A549 (cell line): ENCODE measurements around the gene ERO1B. TPM values are rescaled to one million over a fixed set of nuclear protein-coding genes. Genes with fewer than 3 reads are reported as not detected.

Experiments used
- ATAC-seq, 2 experiments: fragments of 200-7000 bp in 1 of 2; fragments of >200 bp in 1 of 2; cut with Nextera tagmentation in 1 of 2; cut with Tn5 transposase in 1 of 2; 3 replicates each; pipeline versions ENCODE4 v1.8.0 to v1.9.1; 2018 to 2020; ENCODE audit warnings: mild to moderate bottlenecking in 1 of 2, moderate library complexity in 1 of 2
- CTCF ChIA-PET: fragments of 300-600 bp; sonication (Branson Sonifier 250); formaldehyde crosslinking; extraction: SDS; loops from one replicate; lab custom pipeline; 2021; ENCODE audit warnings: antibody characterized with exemption, inconsistent platforms; lab: Yijun Ruan, JAX
- POLR2A ChIA-PET: fragments of 350-600 bp; formaldehyde crosslinking; extraction: SDS; loops from one replicate; lab custom pipeline; 2021; ENCODE audit warnings: antibody characterized with exemption, inconsistent platforms; lab: Yijun Ruan, JAX
- DNase-seq, 2 experiments: peaks; one replicate each; pipeline versions ENCODE4 v3.0.0 to v3.0.0-alpha.2; 2011 to 2016; ENCODE audit warnings: low read depth in 1 of 2, low spot score in 1 of 2
- FAIRE-seq: peaks from 2 replicates; lab custom pipeline; 2011; peaks lifted over from hg19 to GRCh38; lab: Jason Lieb, UNC
- H3K27ac ChIP-seq, 2 experiments: fragments of >200 bp; sonication (Bioruptor Twin); formaldehyde crosslinking; 3 replicates each; pipeline ENCODE4 v1.5.1; 2016 to 2017
- H3K4me1 ChIP-seq: fragments of >200 bp; sonication (Bioruptor Twin); formaldehyde crosslinking; 3 replicates; pipeline ENCODE4 v1.6.1; 2016
- H3K4me2 ChIP-seq: fragments of >200 bp; sonication (Bioruptor Twin); formaldehyde crosslinking; 3 replicates; pipeline ENCODE4 v1.6.1; 2016
- H3K4me3 ChIP-seq: fragments of >200 bp; sonication (Bioruptor Twin); formaldehyde crosslinking; 3 replicates; pipeline ENCODE4 v1.5.1; 2016
- H3K9me3 ChIP-seq: fragments of >200 bp; sonication (Bioruptor Twin); formaldehyde crosslinking; 3 replicates; pipeline ENCODE4 v1.6.1; 2016
- CBX2 ChIP-seq: fragments of 200-600 bp; sonication (generic); IDR thresholded peaks from 2 replicates; pipeline ENCODE4 v1.6.1; 2016; ENCODE audit warnings: low read depth, mild to moderate bottlenecking, borderline replicate concordance
- CBX8 ChIP-seq: fragments of 200-600 bp; sonication (generic); IDR thresholded peaks from 2 replicates; pipeline ENCODE4 v1.6.1; 2016
- CHD4 ChIP-seq: fragments of 200-600 bp; sonication (generic); IDR thresholded peaks from 2 replicates; pipeline ENCODE4 v1.6.1; 2016; ENCODE audit warnings: antibody characterized with exemption, mild to moderate bottlenecking, borderline replicate concordance
- EHF ChIP-seq: fragments of 250-450 bp; sonication (Bioruptor Pico); IDR thresholded peaks from 2 replicates; pipeline ENCODE4 v1.5.0; 2020; ENCODE audit warnings: mild to moderate bottlenecking
- FOXS1 ChIP-seq: fragments of 250-450 bp; sonication (Bioruptor Pico); IDR thresholded peaks from 2 replicates; pipeline ENCODE4 v1.5.0; 2020; ENCODE audit warnings: mild to moderate bottlenecking, moderate library complexity
- HDAC2 ChIP-seq: fragments of 200-600 bp; sonication (generic); IDR thresholded peaks from 2 replicates; pipeline ENCODE4 v1.6.1; 2016
- HES2 ChIP-seq: fragments of >200 bp; sonication (Bioruptor Twin); formaldehyde crosslinking; IDR thresholded peaks from 2 replicates; pipeline ENCODE4 v1.6.1; 2016
- HOXA7 ChIP-seq: fragments of 250-450 bp; sonication (Bioruptor Pico); IDR thresholded peaks from 2 replicates; pipeline ENCODE4 v1.5.0; 2020; ENCODE audit warnings: mild to moderate bottlenecking, moderate library complexity
- HOXB13 ChIP-seq: fragments of 250-450 bp; sonication (Bioruptor Pico); IDR thresholded peaks from 2 replicates; pipeline ENCODE4 v1.5.0; 2020; ENCODE audit warnings: low read depth, mild to moderate bottlenecking, moderate library complexity
- JUN ChIP-seq, 2 experiments: fragments of >200 bp; sonication (Bioruptor Twin); formaldehyde crosslinking; IDR thresholded peaks; 2 replicates in 1 of 2; 3 replicates in 1 of 2; pipeline ENCODE4 v1.6.1; 2016 to 2017
- KDM5A ChIP-seq: fragments of 200-600 bp; sonication (generic); IDR thresholded peaks from 2 replicates; pipeline ENCODE4 v1.6.1; 2016; ENCODE audit warnings: antibody characterized with exemption, mild to moderate bottlenecking
- MAFK ChIP-seq: fragments of 450-650 bp; IDR thresholded peaks from 2 replicates; pipeline ENCODE4 v1.6.1; 2014; ENCODE audit not compliant: partially characterized antibody
- MAZ ChIP-seq: fragments of 150-350 bp; IDR thresholded peaks from 2 replicates; pipeline ENCODE4 v1.6.1; 2014; ENCODE audit warnings: antibody characterized with exemption, low read depth, low read length, borderline replicate concordance
- PHF8 ChIP-seq: fragments of 200-600 bp; sonication (generic); IDR thresholded peaks from 2 replicates; pipeline ENCODE4 v1.6.1; 2016; ENCODE audit warnings: low read depth, mild to moderate bottlenecking, antibody characterized with exemption, moderate library complexity, borderline replicate concordance
- RARB ChIP-seq: fragments of 250-450 bp; sonication (Bioruptor Pico); IDR thresholded peaks from 2 replicates; pipeline ENCODE4 v1.8.0; 2021; ENCODE audit warnings: mild to moderate bottlenecking, moderate library complexity
- RFX5 ChIP-seq: fragments of 450-650 bp; IDR thresholded peaks from 2 replicates; pipeline ENCODE4 v1.7.1; 2014; ENCODE audit warnings: antibody characterized with exemption, mild to moderate bottlenecking, moderate library complexity
- RNF2 ChIP-seq: fragments of 200-600 bp; sonication (generic); IDR thresholded peaks from 2 replicates; pipeline ENCODE4 v1.6.1; 2016; ENCODE audit warnings: low read depth, mild to moderate bottlenecking, antibody characterized with exemption, moderate library complexity, borderline replicate concordance
- SMC3 ChIP-seq: fragments of >200 bp; sonication (Bioruptor Twin); formaldehyde crosslinking; IDR thresholded peaks from 3 replicates; pipeline ENCODE4 v1.6.1; 2018; ENCODE audit warnings: inconsistent platforms
- SREBF2 ChIP-seq: fragments of 450-650 bp; IDR thresholded peaks from 2 replicates; pipeline ENCODE4 v1.6.1; 2014; ENCODE audit warnings: mild to moderate bottlenecking, moderate library complexity
- TFCP2L1 ChIP-seq: fragments of 250-450 bp; sonication (Bioruptor Pico); IDR thresholded peaks from 2 replicates; pipeline ENCODE4 v1.5.0; 2021; ENCODE audit warnings: mild to moderate bottlenecking
- TP53 ChIP-seq: fragments of 250-450 bp; sonication (Bioruptor Pico); IDR thresholded peaks from 2 replicates; pipeline ENCODE4 v1.5.0; 2021; ENCODE audit warnings: mild to moderate bottlenecking, moderate library complexity
- ZSCAN20 ChIP-seq: fragments of 250-450 bp; sonication (Bioruptor Pico); IDR thresholded peaks from 2 replicates; pipeline ENCODE4 v1.8.0; 2022; ENCODE audit warnings: mild to moderate bottlenecking, moderate library complexity
- WGBS: methylation state at CpG from one replicate; pipeline ENCODE4 v1.1.6; 2017; ENCODE audit errors: missing lambda C conversion rate; 5-methylcytosine and 5-hydroxymethylcytosine counted together
- polyA plus RNA-seq, 4 experiments: library from polyadenylated mRNA; depleted of rRNA in 3 of 4; stranded (reverse); fragments of >200 nt; fragmentation: RNase III in 1 of 4; extraction: RNeasy Plus Mini Kit Qiagen cat#74134 plus additional on column Dnase treatment in 1 of 4; gene quantifications; 2 replicates in 3 of 4; 3 replicates in 1 of 4; pipeline ENCODE4 v1.2.3, GENCODE V29; 2011 to 2017
- TF ChIP-seq, protein P1 (sequence below): fragments of 250-450 bp; sonication (Bioruptor Pico); IDR thresholded peaks from 2 replicates; pipeline ENCODE4 v1.5.0; 2021; ENCODE audit warnings: mild to moderate bottlenecking, moderate library complexity, borderline replicate concordance
- TF ChIP-seq, protein P2 (sequence below): fragments of 450-650 bp; IDR thresholded peaks from 2 replicates; pipeline ENCODE4 v1.6.1; 2014; ENCODE audit warnings: antibody characterized with exemption
- TF ChIP-seq, protein P3 (sequence below): IDR thresholded peaks from 2 replicates; pipeline ENCODE4 v1.6.1; 2012; ENCODE audit warnings: low read depth, borderline replicate concordance
- TF ChIP-seq, protein P4 (sequence below): fragments of 250-450 bp; sonication (Bioruptor Pico); IDR thresholded peaks from 2 replicates; pipeline ENCODE4 v1.5.0; 2020; ENCODE audit warnings: low read depth, mild to moderate bottlenecking, moderate library complexity

Gene ERO1B
- polyA plus RNA-seq, 2 of the 4 experiments (the other 2 are of a cell fraction), result 3.2 to 9.8 TPM

GRCh38 chr1:236261898-236262297, 19.9 kb downstream of the ERO1B start:
- no peak for ATAC-seq
- POLR2A ChIA-PET, result no interaction called here
- CTCF ChIA-PET, result interaction anchor here (1.3 to 2.3 kb wide), 2 partner anchors 19 to 23 kb away, joined by 4 to 5 read pairs; no protein-coding TSS in a partner anchor

DNA sequence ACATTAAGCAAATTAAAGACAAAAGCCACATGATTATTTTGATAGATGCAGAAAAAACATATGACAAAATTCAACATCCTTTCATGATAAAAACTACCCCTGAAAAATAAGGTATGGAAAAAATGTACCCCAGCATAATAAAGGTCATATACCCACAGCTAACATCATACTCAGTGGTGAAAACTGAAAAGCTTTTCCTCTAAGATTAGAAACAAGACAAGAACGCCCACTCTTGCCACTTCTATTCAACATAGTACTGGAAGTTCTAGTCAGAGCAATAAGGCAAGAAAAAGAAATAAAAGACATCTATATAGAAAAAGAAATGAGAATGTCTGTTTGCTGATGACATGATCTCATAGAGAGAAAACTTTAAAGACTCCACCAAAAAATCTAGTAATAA, 20.7 kb downstream of the ERO1B start:
- Histone ChIP-seq H3K4me1 (no peaks in the 10 kb centered on the region), H3K9me3 (peaks cover 13% of the 10 kb centered on the region; the same call in 2 of the 3 replicates), H3K4me3 (no peak overlapping the region), H3K27ac (no peak overlapping the region), H3K4me2 (no peak overlapping the region)
- TF ChIP-seq TFCP2L1 (CRISPR knock-in tag) (no peak), CHD4 (no peak), HDAC2 (no peak), RNF2 (no peak), HES2 (no peak), SMC3 (no peak), JUN (IDR thresholded peaks at IDR 0.05) (no peak)
- DNase-seq (no peak), FAIRE-seq (no peak), ATAC-seq (no peak)
- POLR2A ChIA-PET, result no interaction called here
- WGBS, result 67% methylated on average over 1 of the region's 1 CpG
- CTCF ChIA-PET, result no interaction called here

More at GRCh38 chr1:236261898-236262297, 19.9 kb downstream of the ERO1B start:
- Histone ChIP-seq H3K27ac (no peak overlapping the region), H3K4me3 (no peak overlapping the region), H3K4me2 (no peak overlapping the region), H3K4me1 (no peaks in the 10 kb centered on the region)
- TF ChIP-seq TP53 (CRISPR knock-in tag) (no peak), PHF8 (no peak), HOXB13 (CRISPR knock-in tag) (no peak), FOXS1 (CRISPR knock-in tag) (no peak), EHF (no peak), SREBF2 (no peak), HOXA7 (CRISPR knock-in tag) (no peak), MAFK (no peak)
- TF ChIP-seq, protein P1, sequence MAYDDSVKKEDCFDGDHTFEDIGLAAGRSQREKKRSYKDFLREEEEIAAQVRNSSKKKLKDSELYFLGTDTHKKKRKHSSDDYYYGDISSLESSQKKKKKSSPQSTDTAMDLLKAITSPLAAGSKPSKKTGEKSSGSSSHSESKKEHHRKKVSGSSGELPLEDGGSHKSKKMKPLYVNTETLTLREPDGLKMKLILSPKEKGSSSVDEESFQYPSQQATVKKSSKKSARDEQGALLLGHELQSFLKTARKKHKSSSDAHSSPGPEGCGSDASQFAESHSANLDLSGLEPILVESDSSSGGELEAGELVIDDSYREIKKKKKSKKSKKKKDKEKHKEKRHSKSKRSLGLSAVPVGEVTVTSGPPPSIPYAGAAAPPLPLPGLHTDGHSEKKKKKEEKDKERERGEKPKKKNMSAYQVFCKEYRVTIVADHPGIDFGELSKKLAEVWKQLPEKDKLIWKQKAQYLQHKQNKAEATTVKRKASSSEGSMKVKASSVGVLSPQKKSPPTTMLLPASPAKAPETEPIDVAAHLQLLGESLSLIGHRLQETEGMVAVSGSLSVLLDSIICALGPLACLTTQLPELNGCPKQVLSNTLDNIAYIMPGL (CRISPR knock-in tag), result no peak
- TF ChIP-seq, protein P2, sequence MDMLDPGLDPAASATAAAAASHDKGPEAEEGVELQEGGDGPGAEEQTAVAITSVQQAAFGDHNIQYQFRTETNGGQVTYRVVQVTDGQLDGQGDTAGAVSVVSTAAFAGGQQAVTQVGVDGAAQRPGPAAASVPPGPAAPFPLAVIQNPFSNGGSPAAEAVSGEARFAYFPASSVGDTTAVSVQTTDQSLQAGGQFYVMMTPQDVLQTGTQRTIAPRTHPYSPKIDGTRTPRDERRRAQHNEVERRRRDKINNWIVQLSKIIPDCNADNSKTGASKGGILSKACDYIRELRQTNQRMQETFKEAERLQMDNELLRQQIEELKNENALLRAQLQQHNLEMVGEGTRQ, result no peak
- TF ChIP-seq, all 56 proteins: peak for 0
- no peak for DNase-seq
- H3K9me3 ChIP-seq, result peaks cover 13% of the 10 kb centered on the region; the same call in 2 of the 3 replicates
- FAIRE-seq, result no peak

GRCh38 chr1:236259043-236259442, 22.7 kb downstream of the ERO1B start:
- no peaks in the 10 kb centered on the region for H3K4me1 ChIP-seq
- H3K4me2 ChIP-seq, result no peak overlapping the region
- TF ChIP-seq FOXS1 (CRISPR knock-in tag) (no peak), KDM5A (no peak)
- FAIRE-seq, result no peak
- peaks cover 13% of the 10 kb centered on the region; the same call in 2 of the 3 replicates for H3K9me3 ChIP-seq
- POLR2A ChIA-PET, result no interaction called here
- no peak overlapping the region for H3K27ac ChIP-seq
- 18% methylated on average over 1 of the region's 1 CpG for WGBS
- no peak overlapping the region for H3K4me3 ChIP-seq
- no peak for ATAC-seq
- CTCF ChIA-PET, result no interaction called here
- DNase-seq, result no peak

DNA sequence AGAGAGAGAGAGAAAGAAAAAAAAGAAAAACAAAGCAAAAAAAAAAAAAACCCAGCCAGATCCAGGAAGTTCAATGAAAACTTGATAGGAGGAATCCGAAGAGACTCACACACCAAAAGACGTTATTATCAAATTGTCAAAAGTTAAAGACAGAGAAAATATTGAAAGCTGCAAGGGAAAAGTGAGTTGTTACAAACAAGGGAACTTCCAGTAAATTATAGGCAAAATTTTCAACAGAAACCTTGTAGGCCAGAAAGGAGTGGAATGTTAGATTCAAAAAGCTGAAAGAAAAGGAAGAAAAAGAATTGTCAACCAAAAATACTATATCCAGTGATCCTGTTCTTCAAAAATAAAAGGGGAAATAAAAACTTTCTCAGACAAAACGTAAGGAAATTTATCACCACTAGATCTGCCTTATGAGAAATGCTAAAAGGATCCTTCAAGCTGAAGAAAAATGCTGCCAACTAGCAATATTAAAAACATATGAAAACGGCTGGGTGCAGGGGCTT, 23.6 kb downstream of the ERO1B start:
- ATAC-seq (no peak), DNase-seq (no peak), FAIRE-seq (no peak)
- H3K4me3 ChIP-seq, result no peak overlapping the region
- no peak overlapping the region for H3K27ac ChIP-seq
- WGBS, result 70% methylated on average over 4 of the region's 4 CpGs
- ChIA-PET POLR2A (no interaction called here), CTCF (no interaction called here)
- H3K4me2 ChIP-seq, result no peak overlapping the region
- H3K4me1 ChIP-seq, result no peaks in the 10 kb centered on the region
- H3K9me3 ChIP-seq, result peaks cover 13% of the 10 kb centered on the region; the same call in 2 of the 3 replicates
- no peak for TF ChIP-seq CBX2
- TF ChIP-seq TFCP2L1 (CRISPR knock-in tag), result no peak
- TF ChIP-seq, protein P3, sequence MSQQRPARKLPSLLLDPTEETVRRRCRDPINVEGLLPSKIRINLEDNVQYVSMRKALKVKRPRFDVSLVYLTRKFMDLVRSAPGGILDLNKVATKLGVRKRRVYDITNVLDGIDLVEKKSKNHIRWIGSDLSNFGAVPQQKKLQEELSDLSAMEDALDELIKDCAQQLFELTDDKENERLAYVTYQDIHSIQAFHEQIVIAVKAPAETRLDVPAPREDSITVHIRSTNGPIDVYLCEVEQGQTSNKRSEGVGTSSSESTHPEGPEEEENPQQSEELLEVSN, result no peak
- no peak for TF ChIP-seq CBX8
- TF ChIP-seq, protein P2, result no peak
- no peak for TF ChIP-seq RFX5
- no peak for TF ChIP-seq RARB (CRISPR knock-in tag)
- TF ChIP-seq, protein P4, sequence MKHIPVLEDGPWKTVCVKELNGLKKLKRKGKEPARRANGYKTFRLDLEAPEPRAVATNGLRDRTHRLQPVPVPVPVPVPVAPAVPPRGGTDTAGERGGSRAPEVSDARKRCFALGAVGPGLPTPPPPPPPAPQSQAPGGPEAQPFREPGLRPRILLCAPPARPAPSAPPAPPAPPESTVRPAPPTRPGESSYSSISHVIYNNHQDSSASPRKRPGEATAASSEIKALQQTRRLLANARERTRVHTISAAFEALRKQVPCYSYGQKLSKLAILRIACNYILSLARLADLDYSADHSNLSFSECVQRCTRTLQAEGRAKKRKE (CRISPR knock-in tag), result no peak
- no peak for TF ChIP-seq KDM5A
- TF ChIP-seq ZSCAN20 (CRISPR knock-in tag), result no peak
- TF ChIP-seq MAFK, result no peak
- TF ChIP-seq MAZ, result no peak
